GM19395 (cell line): ENCODE data around the gene ASF1A.
A peak's percentile ranks its signal among the peaks of the same experiment; 100 is the strongest.
"Not testable (repeated sequence)": the region's sequence is repeated elsewhere in the genome, so short reads cannot be mapped to it uniquely, and the experiment has no call there.

Source experiments
- ATAC-seq: cut with Tn5 transposase; IDR thresholded peaks from one replicate; pipeline ENCODE4 v1.9.1; 2021; ENCODE audit warnings: mild to moderate bottlenecking, moderate library complexity; ENCODE audit not compliant: unreplicated experiment

The ASF1A gene

GRCh38 chr6:118893807-118894424 lies at the start of gene ASF1A:
Gene ASF1A (plus strand): TSS chr6:118894152. CDS start chr6:118894414, 262 bp downstream.
- ATAC-seq = peak; percentile 70

GRCh38 chr6:118844915-118845314 lies 49.0 kb upstream of the ASF1A start:
- ATAC-seq = peak; percentile 64

- ATAC-seq = no peak
These were observed 40.5 kb upstream of the ASF1A start for GRCh38 chr6:118853408-118853807.

GRCh38 chr6:118856301-118856700 lies 37.7 kb upstream of the ASF1A start:
- no peak for ATAC-seq

GRCh38 chr6:118859517-118860064 lies 34.4 kb upstream of the ASF1A start:
- ATAC-seq = peak; percentile 67

- ATAC-seq = no peak
These were observed 33.6 kb upstream of the ASF1A start for GRCh38 chr6:118860363-118860762.

- no peak for ATAC-seq
These were observed 33.1 kb upstream of the ASF1A start for GRCh38 chr6:118860880-118861279.

- ATAC-seq = no peak
These were observed 31.5 kb upstream of the ASF1A start for GRCh38 chr6:118862443-118862842.

GRCh38 chr6:118864341-118865099 lies 29.4 kb upstream of the ASF1A start:
- peak; percentile 61 for ATAC-seq

GRCh38 chr6:118865100-118865391 lies 28.9 kb upstream of the ASF1A start:
- ATAC-seq = peak; percentile 17

- no peak for ATAC-seq
These were observed 26.8 kb upstream of the ASF1A start for GRCh38 chr6:118867181-118867580.

- ATAC-seq = not testable (repeated sequence)
These were observed 25.1 kb upstream of the ASF1A start for GRCh38 chr6:118868901-118869300.

GRCh38 chr6:118869350-118869749 lies 24.6 kb upstream of the ASF1A start:
- no peak for ATAC-seq

- no peak for ATAC-seq
These were observed 23.9 kb upstream of the ASF1A start for GRCh38 chr6:118869894-118870589.

- ATAC-seq = no peak
These were observed 22.6 kb upstream of the ASF1A start for GRCh38 chr6:118871331-118871730.

GRCh38 chr6:118872318-118872717 lies 21.6 kb upstream of the ASF1A start:
- ATAC-seq = no peak

GRCh38 chr6:118872726-118873125 lies 21.2 kb upstream of the ASF1A start:
- ATAC-seq = no peak

GRCh38 chr6:118873239-118873638 lies 20.7 kb upstream of the ASF1A start:
- no peak for ATAC-seq

- no peak for ATAC-seq
These were observed 18.3 kb upstream of the ASF1A start for GRCh38 chr6:118875672-118876071.

- ATAC-seq = no peak
These were observed 17.8 kb upstream of the ASF1A start for GRCh38 chr6:118876198-118876597.

- no peak for ATAC-seq
These were observed 17.1 kb upstream of the ASF1A start for GRCh38 chr6:118876814-118877213.

- ATAC-seq = no peak
These were observed 16.1 kb upstream of the ASF1A start for GRCh38 chr6:118877806-118878205.
